CD1c-positive myeloid dendritic cell (primary cell): ENCODE measurements around the gene NEDD4L.
A peak's percentile ranks its signal among the peaks of the same experiment; 100 is the strongest.
"Not testable (repeated sequence)": the region's sequence is repeated elsewhere in the genome, so short reads cannot be mapped to it uniquely, and the experiment has no call there.

Source experiments
- DNase-seq: peaks from one replicate; pipeline ENCODE4 v3.0.0-alpha.2; 2016; ENCODE audit errors: extremely low spot score

Gene NEDD4L

GRCh38 chr18:58156516-58156915, 112.5 kb downstream of the NEDD4L start:
- DNase-seq, result no peak

DNA sequence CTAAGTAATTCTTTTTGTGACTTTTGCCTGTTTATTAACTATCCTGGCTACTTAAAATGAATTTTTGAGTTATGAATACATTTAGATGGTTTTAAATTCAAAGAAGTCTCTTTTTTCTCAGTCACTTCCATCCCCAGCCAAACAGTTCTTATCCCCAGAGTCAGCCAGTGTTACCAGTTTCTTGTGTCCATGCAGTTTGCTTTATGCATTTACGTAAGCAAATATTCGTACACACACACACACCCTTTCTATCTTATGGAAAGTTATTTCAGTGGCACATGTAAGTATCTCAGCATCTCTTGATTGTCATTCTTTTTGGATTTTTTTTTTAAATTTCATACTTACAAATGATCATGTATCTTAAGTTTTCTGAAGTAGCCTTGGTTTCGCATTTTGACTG, 113.2 kb downstream of the NEDD4L start:
- DNase-seq, result no peak

DNA sequence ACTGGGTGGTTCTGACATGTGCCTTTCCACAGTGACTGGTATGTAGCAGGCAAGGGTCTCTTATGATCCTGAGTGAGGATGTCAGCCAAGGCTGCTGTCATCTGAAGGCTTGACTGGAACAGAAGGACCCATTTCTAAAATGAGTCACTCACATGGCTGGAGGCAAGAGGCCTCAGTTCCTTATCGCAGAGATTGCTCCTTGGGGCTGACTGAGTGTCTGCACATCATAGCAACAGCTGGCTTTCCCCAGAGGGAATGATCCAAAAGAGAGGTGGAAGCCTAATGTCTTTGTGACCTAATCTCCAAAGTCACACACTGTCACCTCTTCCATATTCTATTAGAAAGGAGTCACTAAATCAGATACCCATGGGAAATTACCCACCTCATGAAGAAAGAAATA, 114.0 kb downstream of the NEDD4L start:
- DNase-seq, result no peak

GRCh38 chr18:58158459-58158858, 114.4 kb downstream of the NEDD4L start:
- DNase-seq, result no peak

DNA sequence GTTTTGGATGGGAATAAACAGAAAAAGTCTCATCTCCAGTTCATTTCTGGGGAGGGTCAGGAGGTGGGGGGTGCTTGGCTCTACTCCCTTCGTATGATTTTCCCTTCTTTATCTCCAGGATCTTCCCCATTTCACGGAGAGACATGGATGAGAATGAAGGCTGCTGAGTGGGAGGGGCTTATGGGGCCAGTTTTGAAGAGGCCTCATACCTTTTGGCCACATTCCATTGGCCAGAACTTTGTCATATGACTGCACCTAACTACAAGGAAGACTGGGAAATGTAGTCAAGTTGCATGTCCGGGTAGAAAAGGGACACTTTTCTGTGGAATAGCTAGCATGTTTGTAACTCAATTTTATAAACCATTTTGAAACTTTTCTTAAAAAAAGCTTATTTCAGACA, 117.6 kb downstream of the NEDD4L start:
- DNase-seq, result no peak

DNA sequence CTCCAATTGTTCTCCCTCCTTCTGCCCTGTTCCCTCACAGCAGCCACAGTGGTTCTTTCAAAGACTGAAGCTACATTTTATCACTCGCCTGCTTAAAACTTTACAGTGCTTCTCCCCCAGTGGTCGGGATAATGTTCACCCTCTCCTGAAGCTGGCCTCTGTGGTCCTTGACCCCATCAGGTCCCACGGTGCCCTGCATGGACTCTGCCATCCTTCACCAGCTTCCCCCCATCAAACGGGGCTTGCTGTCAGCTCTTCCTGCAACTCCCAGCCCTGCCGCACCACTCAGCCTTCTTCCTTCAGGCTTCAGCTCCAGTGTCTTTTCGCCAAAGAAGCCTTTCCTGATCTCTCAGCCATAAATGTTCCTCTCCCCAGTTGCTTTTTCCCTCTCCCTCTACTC, 118.1 kb downstream of the NEDD4L start:
- no peak for DNase-seq

DNA sequence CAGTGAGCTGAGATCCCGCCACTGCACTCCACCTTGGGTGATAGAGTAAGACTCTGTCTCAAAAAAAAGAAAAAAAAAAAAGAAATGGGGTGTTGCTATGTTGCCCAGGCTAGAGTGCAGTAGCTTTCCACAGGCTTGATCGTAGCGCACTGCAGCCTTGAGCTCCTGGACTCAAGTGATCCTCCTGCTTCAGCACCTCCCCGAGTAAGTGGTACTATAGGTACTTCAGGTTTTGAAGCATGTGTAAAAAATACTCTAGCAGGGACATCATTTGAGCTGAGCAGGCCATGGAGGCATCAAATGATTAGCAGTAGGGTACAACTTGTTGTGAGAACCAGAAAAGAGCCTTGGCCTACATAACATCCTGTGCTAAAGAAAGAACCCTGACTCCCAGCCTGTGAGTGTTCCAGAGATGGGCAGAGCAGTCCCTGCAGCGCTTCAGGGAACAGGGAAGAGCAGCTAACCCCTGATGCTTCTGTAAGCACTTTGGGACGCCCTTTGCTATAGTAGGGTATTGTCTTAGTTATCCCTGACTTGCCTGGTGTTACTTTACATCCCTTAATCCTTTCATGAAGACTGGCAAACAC, 119.1 kb downstream of the NEDD4L start:
- DNase-seq, result no peak

DNA sequence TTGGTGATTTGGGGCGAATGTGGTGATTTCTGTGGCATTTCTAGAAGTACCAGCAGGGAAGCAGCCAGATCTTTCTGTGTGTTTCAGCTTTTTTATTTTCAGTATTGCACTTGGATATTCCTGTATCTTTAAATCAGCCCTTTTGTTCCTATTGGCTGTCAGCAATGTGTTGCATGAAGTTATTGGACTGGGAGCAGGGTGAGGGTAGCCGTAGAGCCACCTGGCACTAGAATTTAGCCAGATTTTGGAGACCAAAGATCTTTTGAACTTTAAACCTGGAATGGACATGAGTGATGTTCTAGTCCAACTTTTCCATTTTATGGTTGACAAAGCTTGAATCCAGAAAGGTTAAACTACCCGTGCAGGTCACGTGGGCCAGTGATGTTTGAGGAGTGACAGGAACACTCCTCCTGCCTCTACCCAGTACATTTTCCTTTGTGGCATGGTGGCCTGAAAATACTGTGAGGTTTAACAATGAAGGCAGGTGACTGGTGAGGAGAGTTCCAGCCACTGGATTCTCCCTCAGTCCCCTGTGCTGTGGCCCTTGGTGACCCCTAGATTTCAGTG, 122.3 kb downstream of the NEDD4L start:
- DNase-seq, result no peak

DNA sequence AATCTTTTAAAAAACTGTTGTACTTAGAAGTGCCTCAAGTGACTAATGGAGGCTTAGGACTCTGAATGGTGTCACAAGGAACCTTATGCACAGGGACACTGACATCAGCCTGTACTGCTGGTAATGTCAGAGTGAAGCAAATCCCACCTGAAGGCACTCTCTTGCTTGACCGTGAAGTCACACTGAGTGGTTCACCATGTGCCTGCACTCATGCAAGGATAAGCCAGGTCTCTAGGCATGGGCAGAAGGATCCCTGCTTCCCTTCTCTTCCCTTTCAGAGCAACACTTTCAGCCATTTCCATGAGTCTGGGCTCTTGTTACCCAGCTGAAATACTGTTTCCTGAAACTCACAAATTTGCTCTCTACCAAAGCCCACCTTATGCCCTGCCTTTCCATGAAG, 123.0 kb downstream of the NEDD4L start:
- no peak for DNase-seq

GRCh38 chr18:58168221-58168620, 124.2 kb downstream of the NEDD4L start:
- DNase-seq, result no peak

- DNase-seq, result no peak
These were observed 125.0 kb downstream of the NEDD4L start for GRCh38 chr18:58168993-58169392.

DNA sequence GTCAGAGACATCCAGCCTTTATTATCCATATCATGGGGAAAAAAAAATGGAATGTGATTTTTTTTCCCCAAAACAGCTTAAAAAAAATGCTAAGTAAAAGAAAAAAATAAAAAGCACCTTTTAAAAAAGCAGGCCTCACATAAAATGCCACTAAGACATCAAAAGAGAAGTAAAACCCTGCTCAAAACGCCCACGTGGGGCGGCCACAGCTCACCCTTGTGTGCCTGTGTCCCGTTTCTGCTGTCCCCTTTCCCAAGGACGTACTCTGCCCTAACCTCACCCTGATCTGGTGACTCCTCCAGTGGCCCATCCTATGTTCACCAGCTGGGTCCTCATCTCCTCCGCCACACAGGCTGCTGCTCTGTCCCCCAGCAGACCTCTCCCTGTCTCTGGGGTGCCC, 125.4 kb downstream of the NEDD4L start:
- peak; percentile 42 for DNase-seq

DNA sequence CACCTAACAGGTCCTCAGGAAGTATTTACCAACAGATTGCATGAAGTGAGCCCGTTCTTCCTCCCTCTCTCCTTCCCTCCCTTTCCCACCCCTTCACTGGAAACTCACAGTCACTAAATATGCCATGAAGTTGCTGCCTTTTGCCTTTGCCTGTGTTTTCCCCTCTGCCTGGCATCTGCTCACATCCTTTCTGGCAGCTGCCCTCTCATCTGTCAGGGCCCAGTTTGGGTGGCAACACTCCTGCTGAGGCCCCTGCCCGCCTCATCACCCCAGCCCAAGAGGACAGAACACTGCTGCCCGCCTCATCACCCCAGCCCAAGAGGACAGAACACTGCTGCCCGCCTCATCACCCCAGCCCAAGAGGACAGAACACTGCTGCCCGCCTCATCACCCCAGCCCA, 126.0 kb downstream of the NEDD4L start:
- DNase-seq, result not testable (repeated sequence)

GRCh38 chr18:58172031-58172430, 128.0 kb downstream of the NEDD4L start:
- DNase-seq, result no peak

GRCh38 chr18:58174285-58174684, 130.3 kb downstream of the NEDD4L start:
- DNase-seq, result no peak

GRCh38 chr18:58175122-58175785, 131.2 kb downstream of the NEDD4L start:
- DNase-seq, result no peak

DNA sequence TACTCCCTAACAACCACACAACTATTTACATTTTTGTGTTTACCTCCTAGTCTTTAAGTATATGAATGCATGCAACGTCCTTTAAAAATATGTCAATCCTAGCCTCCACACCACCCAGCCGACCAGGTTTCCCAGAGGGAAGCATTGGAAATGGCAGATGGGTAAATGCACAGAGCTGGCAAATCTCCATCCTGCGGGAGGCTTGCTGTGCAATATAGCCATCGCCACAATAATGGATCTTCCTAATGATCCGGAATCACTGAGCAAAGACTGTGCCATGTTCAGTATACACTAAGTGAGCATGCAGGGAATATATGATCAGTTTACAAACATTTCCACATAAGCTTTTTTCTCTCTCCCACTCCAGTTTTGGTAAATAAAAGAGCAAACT, 131.8 kb downstream of the NEDD4L start:
- DNase-seq, result no peak

DNA sequence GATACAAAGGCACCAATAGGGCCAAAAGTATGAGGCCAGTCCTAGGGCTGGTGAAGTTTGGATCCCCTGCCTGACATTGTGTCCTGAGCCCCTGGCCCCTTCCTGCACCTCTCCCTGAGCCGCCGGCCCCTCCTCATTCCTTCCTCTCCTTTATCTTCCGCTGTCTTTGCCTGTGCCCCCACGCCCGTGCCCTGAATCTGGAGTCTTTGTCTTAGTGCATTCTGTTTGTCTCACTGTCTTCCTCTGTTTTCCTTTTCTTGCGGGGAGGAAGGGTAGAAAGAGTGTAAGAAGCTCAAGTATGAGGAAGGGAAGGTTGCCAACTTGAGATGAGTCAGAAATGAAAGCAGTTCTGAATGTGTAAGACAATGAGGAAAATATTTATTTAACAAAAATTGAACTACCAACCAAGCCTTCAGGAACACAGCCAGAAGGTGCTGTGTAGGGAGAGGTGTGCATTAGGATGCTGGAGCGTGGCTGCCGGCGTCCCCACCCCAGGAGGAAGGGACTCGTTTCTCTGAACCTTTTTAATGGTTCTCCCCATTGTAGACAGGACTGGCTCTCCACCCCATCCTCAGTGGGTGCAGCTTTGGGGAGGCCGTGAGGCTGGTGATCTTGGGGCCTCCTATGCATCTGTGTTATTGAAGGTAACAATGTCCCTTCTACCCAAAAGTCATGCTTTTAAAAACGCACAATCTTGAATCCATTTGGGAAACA, 133.1 kb downstream of the NEDD4L start:
- DNase-seq, result no peak

DNA sequence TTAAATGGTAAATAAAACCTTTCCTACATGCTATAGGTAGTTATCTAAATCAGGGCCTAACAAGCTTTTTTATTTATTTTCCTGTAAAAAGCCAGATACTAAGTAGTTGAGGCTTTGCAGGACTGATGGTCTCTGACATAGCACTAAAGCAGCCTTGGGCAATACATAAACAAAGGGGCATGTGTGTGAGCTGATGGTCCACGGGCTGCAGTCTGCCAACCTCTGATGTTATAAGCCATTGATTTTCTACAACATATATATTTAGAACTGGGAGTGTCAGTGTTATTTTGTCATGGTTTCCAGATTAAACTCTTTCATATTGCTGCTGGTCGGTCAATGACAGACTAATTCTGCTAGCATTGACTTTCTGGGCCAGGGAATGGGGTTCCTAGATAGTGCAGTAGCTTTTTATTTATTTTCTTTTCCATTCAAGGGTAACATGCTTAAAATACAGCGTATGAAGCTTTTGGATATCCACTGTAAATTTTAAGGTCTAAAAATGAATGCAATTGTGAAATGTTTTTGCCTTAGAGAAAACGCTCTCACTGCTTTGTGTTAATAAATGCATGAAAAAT, 134.0 kb downstream of the NEDD4L start:
- no peak for DNase-seq

GRCh38 chr18:58178511-58178910, 134.5 kb downstream of the NEDD4L start:
- DNase-seq, result no peak

- DNase-seq, result no peak
These were observed 136.1 kb downstream of the NEDD4L start for GRCh38 chr18:58180172-58180571.

DNA sequence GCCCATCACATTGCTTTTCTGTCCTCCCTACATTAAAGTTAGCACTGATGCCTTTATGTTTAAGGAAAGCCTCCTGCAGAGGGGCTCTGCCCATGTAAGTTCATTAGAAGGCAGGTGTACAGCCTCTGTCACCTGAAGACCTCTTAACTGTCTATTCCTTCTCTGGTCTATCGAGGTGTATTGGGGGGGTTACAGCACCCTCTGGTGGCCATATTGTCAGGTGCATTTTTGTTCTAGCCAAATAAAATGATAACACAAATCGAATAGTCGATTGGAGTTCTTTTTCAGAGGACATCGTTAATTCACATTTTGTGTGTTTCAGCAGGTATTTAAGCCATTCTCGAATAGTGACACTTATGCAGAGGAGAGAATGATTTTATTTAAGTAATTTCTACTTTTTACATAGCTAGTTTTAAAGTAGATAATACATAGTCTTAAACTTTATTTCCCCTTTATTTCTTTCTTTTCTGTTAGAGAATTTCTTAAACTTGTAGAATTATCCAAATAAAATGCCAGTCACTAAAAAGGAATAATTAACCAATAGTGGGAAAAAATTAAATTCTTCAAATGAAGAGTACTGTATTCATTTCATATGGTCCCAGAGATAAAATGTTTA, 136.8 kb downstream of the NEDD4L start:
- peak; percentile 68 for DNase-seq
